Peyer's patch (tissue), 4 donors: ENCODE measurements around the gene KCNG4.

Experiments
- CTCF ChIP-seq, 6 experiments: fragments of 450-650 bp in 4 of 6; fragments of 200-600 bp in 2 of 6; sonication (generic) in 1 of 6; IDR thresholded peaks; one replicate each; pipeline ENCODE4 v1.5.1; 2017 to 2019; ENCODE audit warnings: antibody characterized with exemption in 6 of 6, mild to moderate bottlenecking in 3 of 6, moderate library complexity in 1 of 6
- POLR2A ChIP-seq, 2 donors: fragments of 450-650 bp; IDR thresholded peaks; one replicate each; pipeline ENCODE4 v1.5.1; 2017; ENCODE audit warnings: antibody characterized with exemption in 2 of 2, mild to moderate bottlenecking in 2 of 2, moderate library complexity in 2 of 2

GRCh38 chr16:84212154-84212553 is 27.7 kb downstream of the KCNG4 start:
- TF ChIP-seq POLR2A (IDR thresholded peaks at IDR 0.05), result no peak
- TF ChIP-seq CTCF (IDR thresholded peaks at IDR 0.05), result no peak
